CD4-positive, alpha-beta T cell treated with Interleukin-1 beta for 1 hour (primary cell): ENCODE measurements around the gene CYTH2.

ENCODE experiments used
- DNase-seq, 2 donors: peaks; one replicate each; pipeline ENCODE4 v3.0.0-alpha.2; 2020 to 2022

The CYTH2 gene

GRCh38 chr19:48469289-48469881 is at the start of gene CYTH2:
Gene CYTH2 (plus strand): TSS chr19:48469369. CDS start chr19:48469508, 139 bp downstream.
- peak; percentile 56 to 78 for DNase-seq

- no peak for DNase-seq
These were observed 47.6 kb upstream of the CYTH2 start for GRCh38 chr19:48421548-48421947.

- DNase-seq: peak in 1 of 2 donors; percentile 27
These were observed 44.4 kb upstream of the CYTH2 start for GRCh38 chr19:48424694-48425219.

GRCh38 chr19:48428670-48429069 is 40.5 kb upstream of the CYTH2 start:
- no peak for DNase-seq

GRCh38 chr19:48433337-48433736 is 35.8 kb upstream of the CYTH2 start:
- DNase-seq: no peak

GRCh38 chr19:48436586-48436985 is 32.6 kb upstream of the CYTH2 start:
- no peak for DNase-seq

GRCh38 chr19:48441360-48442050 is 27.7 kb upstream of the CYTH2 start:
- no peak for DNase-seq

- no peak for DNase-seq
These were observed 26.8 kb upstream of the CYTH2 start for GRCh38 chr19:48442116-48443035.

- no peak for DNase-seq
These were observed 25.9 kb upstream of the CYTH2 start for GRCh38 chr19:48443256-48443655.

- DNase-seq: peak in 1 of 2 donors; percentile 8
These were observed 25.4 kb upstream of the CYTH2 start for GRCh38 chr19:48443731-48444128.

GRCh38 chr19:48444129-48444935 is 24.8 kb upstream of the CYTH2 start:
- peak in 1 of 2 donors; percentile 13 for DNase-seq

- no peak for DNase-seq
These were observed 24.3 kb upstream of the CYTH2 start for GRCh38 chr19:48444936-48445200.

- DNase-seq: peak in 1 of 2 donors; percentile 10
These were observed 23.9 kb upstream of the CYTH2 start for GRCh38 chr19:48445256-48445605.

GRCh38 chr19:48445606-48446481 is 23.3 kb upstream of the CYTH2 start, which contains the start of gene GRWD1:
Gene GRWD1 (plus strand): TSS chr19:48445983. CDS start chr19:48446006, 23 bp downstream.
- peak; percentile 95 to 96 for DNase-seq

GRCh38 chr19:48446579-48446978 is 22.6 kb upstream of the CYTH2 start:
- no peak for DNase-seq

- DNase-seq: no peak
These were observed 20.6 kb upstream of the CYTH2 start for GRCh38 chr19:48448563-48448962.

GRCh38 chr19:48450441-48450840 is 18.7 kb upstream of the CYTH2 start:
- no peak for DNase-seq

GRCh38 chr19:48450863-48451262 is 18.3 kb upstream of the CYTH2 start:
- no peak for DNase-seq

GRCh38 chr19:48451624-48452023 is 17.5 kb upstream of the CYTH2 start:
- no peak for DNase-seq

- no peak for DNase-seq
These were observed 16.6 kb upstream of the CYTH2 start for GRCh38 chr19:48452289-48453190.
